Activated T-cell treated with anti-CD3 and anti-CD28 coated beads, Interleukin-2, amount 50 U/mL, for 24 hours (primary cell): Measurements from ENCODE around the gene MAEL.

Source experiments
- DNase-seq: peaks from one replicate; pipeline ENCODE4 v3.0.0-alpha.2; 2020
- H3K27ac Mint-ChIP-seq: 2 replicates; pipeline ENCODE4 v1.8.0; 2020; ENCODE audit warnings: mild to moderate bottlenecking, mixed read lengths
- H3K27me3 Mint-ChIP-seq: 2 replicates; pipeline ENCODE4 v1.8.0; 2020; ENCODE audit warnings: mixed read lengths
- H3K36me3 Mint-ChIP-seq: 2 replicates; pipeline ENCODE4 v1.8.0; 2020; ENCODE audit warnings: low read depth, mixed read lengths
- H3K4me1 Mint-ChIP-seq: 2 replicates; pipeline ENCODE4 v1.8.0; 2020; ENCODE audit warnings: low read depth, mixed read lengths
- H3K4me3 Mint-ChIP-seq: 2 replicates; pipeline ENCODE4 v1.8.0; 2020; ENCODE audit warnings: mild to moderate bottlenecking, moderate library complexity, mixed read lengths
- H3K9me3 Mint-ChIP-seq: 2 replicates; pipeline ENCODE4 v1.8.0; 2020; ENCODE audit warnings: mixed read lengths

The MAEL gene

GRCh38 chr1:166988974-166989515 lies at the start of gene MAEL:
Gene MAEL (plus strand): TSS chr1:166989280. CDS start chr1:166989353, 73 bp downstream.
- Mint-ChIP-seq H3K27me3 (peaks cover 20% of the 10 kb centered on the region), H3K4me1 (no peaks in the 10 kb centered on the region), H3K9me3 (no peaks in the 10 kb centered on the region), H3K4me3 (no peak within 1 kb of the TSS), H3K36me3 (no peaks in the 10 kb centered on the region), H3K27ac (no peak within 1 kb of the TSS)
- DNase-seq, result no peak

- DNase-seq, result no peak
- H3K4me3 Mint-ChIP-seq, result no peak overlapping the region
- H3K27ac Mint-ChIP-seq, result no peak overlapping the region
- peaks cover 5% of the 10 kb centered on the region for H3K27me3 Mint-ChIP-seq
- H3K9me3 Mint-ChIP-seq, result no peaks in the 10 kb centered on the region
- no peaks in the 10 kb centered on the region for H3K36me3 Mint-ChIP-seq
- H3K4me1 Mint-ChIP-seq, result peaks cover 11% of the 10 kb centered on the region
These were observed 49.2 kb upstream of the MAEL start for GRCh38 chr1:166939741-166940375.

- no peak overlapping the region for H3K27ac Mint-ChIP-seq
- peaks cover 29% of the 10 kb centered on the region for H3K4me1 Mint-ChIP-seq
- H3K36me3 Mint-ChIP-seq, result no peaks in the 10 kb centered on the region
- no peak overlapping the region for H3K4me3 Mint-ChIP-seq
- H3K9me3 Mint-ChIP-seq, result no peaks in the 10 kb centered on the region
- no peak for DNase-seq
- peaks cover 41% of the 10 kb centered on the region for H3K27me3 Mint-ChIP-seq
These were observed 44.7 kb upstream of the MAEL start for GRCh38 chr1:166944186-166944967.

GRCh38 chr1:166947398-166948043 lies 41.6 kb upstream of the MAEL start:
- peak overlapping the region; percentile 24 for H3K4me3 Mint-ChIP-seq
- no peaks in the 10 kb centered on the region for H3K9me3 Mint-ChIP-seq
- H3K27me3 Mint-ChIP-seq, result peaks cover 41% of the 10 kb centered on the region
- DNase-seq, result no peak
- H3K4me1 Mint-ChIP-seq, result peaks cover 35% of the 10 kb centered on the region
- H3K36me3 Mint-ChIP-seq, result no peaks in the 10 kb centered on the region
- no peak overlapping the region for H3K27ac Mint-ChIP-seq

- Mint-ChIP-seq H3K9me3 (no peaks in the 10 kb centered on the region), H3K4me3 (no peak overlapping the region), H3K27ac (no peak overlapping the region), H3K36me3 (no peaks in the 10 kb centered on the region), H3K27me3 (peaks cover 41% of the 10 kb centered on the region), H3K4me1 (peaks cover 41% of the 10 kb centered on the region)
- no peak for DNase-seq
These were observed 40.2 kb upstream of the MAEL start for GRCh38 chr1:166948856-166949350.

- Mint-ChIP-seq H3K4me1 (peaks cover 28% of the 10 kb centered on the region), H3K27ac (no peak overlapping the region), H3K36me3 (no peaks in the 10 kb centered on the region), H3K4me3 (no peak overlapping the region), H3K27me3 (peaks cover 35% of the 10 kb centered on the region), H3K9me3 (no peaks in the 10 kb centered on the region)
- DNase-seq, result no peak
These were observed 38.9 kb upstream of the MAEL start for GRCh38 chr1:166950156-166950555.

GRCh38 chr1:166951050-166951449 lies 38.0 kb upstream of the MAEL start:
- DNase-seq, result no peak
- Mint-ChIP-seq H3K36me3 (no peaks in the 10 kb centered on the region), H3K27ac (no peak overlapping the region), H3K9me3 (no peaks in the 10 kb centered on the region), H3K27me3 (peaks cover 27% of the 10 kb centered on the region), H3K4me3 (no peak overlapping the region), H3K4me1 (peaks cover 20% of the 10 kb centered on the region)

- Mint-ChIP-seq H3K4me1 (peaks cover 16% of the 10 kb centered on the region), H3K27ac (no peak overlapping the region), H3K4me3 (no peak overlapping the region), H3K9me3 (no peaks in the 10 kb centered on the region), H3K27me3 (peaks cover 17% of the 10 kb centered on the region), H3K36me3 (no peaks in the 10 kb centered on the region)
- no peak for DNase-seq
These were observed 36.9 kb upstream of the MAEL start for GRCh38 chr1:166952002-166952746.

GRCh38 chr1:166953491-166953890 lies 35.6 kb upstream of the MAEL start:
- no peak for DNase-seq
- peaks cover 12% of the 10 kb centered on the region for H3K4me1 Mint-ChIP-seq
- no peak overlapping the region for H3K27ac Mint-ChIP-seq
- no peak overlapping the region for H3K4me3 Mint-ChIP-seq
- H3K36me3 Mint-ChIP-seq, result no peaks in the 10 kb centered on the region
- peaks cover 4% of the 10 kb centered on the region for H3K27me3 Mint-ChIP-seq
- no peaks in the 10 kb centered on the region for H3K9me3 Mint-ChIP-seq

- Mint-ChIP-seq H3K36me3 (no peaks in the 10 kb centered on the region), H3K4me1 (peaks cover 12% of the 10 kb centered on the region), H3K27ac (no peak overlapping the region), H3K9me3 (no peaks in the 10 kb centered on the region), H3K4me3 (no peak overlapping the region), H3K27me3 (peaks cover 12% of the 10 kb centered on the region)
- no peak for DNase-seq
These were observed 32.8 kb upstream of the MAEL start for GRCh38 chr1:166956057-166956850.

GRCh38 chr1:166956872-166957271 lies 32.2 kb upstream of the MAEL start:
- H3K27me3 Mint-ChIP-seq, result peaks cover 16% of the 10 kb centered on the region
- H3K4me1 Mint-ChIP-seq, result peaks cover 12% of the 10 kb centered on the region
- no peak overlapping the region for H3K27ac Mint-ChIP-seq
- H3K4me3 Mint-ChIP-seq, result no peak overlapping the region
- no peaks in the 10 kb centered on the region for H3K9me3 Mint-ChIP-seq
- H3K36me3 Mint-ChIP-seq, result no peaks in the 10 kb centered on the region
- no peak for DNase-seq

GRCh38 chr1:166960858-166961474 lies 28.1 kb upstream of the MAEL start:
- Mint-ChIP-seq H3K4me3 (no peak overlapping the region), H3K27me3 (peaks cover 16% of the 10 kb centered on the region), H3K9me3 (no peaks in the 10 kb centered on the region), H3K27ac (no peak overlapping the region), H3K4me1 (no peaks in the 10 kb centered on the region), H3K36me3 (no peaks in the 10 kb centered on the region)
- DNase-seq, result no peak

GRCh38 chr1:166969074-166969677 lies 19.9 kb upstream of the MAEL start:
- H3K4me1 Mint-ChIP-seq, result peaks cover 30% of the 10 kb centered on the region
- no peaks in the 10 kb centered on the region for H3K36me3 Mint-ChIP-seq
- no peak overlapping the region for H3K27ac Mint-ChIP-seq
- no peak overlapping the region for H3K4me3 Mint-ChIP-seq
- H3K27me3 Mint-ChIP-seq, result peaks cover 45% of the 10 kb centered on the region
- H3K9me3 Mint-ChIP-seq, result no peaks in the 10 kb centered on the region
- DNase-seq, result no peak
